ENCODE results near the gene CPXM2. TPM values are rescaled to one million over a fixed set of nuclear protein-coding genes. Genes with fewer than 3 reads are reported as not detected.

Gene CPXM2
- polyA plus RNA-seq, 3 donors, result not detected

DNA sequence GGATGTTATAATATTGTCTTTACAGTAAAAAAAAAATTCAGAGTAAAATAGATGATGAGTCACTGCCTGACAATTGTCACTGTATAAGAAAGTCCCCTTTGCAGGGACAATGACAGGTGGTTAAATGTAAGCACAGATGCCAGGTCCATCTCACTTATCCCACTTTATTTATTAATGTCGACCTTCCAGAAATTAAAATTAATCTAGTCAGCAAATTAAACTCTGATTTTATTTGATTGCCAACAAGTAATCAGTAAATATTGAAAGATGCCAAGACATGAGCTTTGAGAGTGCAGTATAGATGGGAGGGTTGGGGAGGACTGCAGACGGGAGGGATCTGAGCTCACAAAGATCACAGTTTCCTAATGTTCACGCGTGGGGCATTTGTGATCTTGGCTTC lies 50.9 kb downstream of the CPXM2 start:
- H3K36me3 ChIP-seq (replicated peaks in 1 of 2; ENCODE audit: control insufficient read depth in 1 of 2, insufficient read depth in 2 of 2, low read length in 2 of 2), result no peaks in the 10 kb centered on the region
- TF ChIP-seq, protein P1, sequence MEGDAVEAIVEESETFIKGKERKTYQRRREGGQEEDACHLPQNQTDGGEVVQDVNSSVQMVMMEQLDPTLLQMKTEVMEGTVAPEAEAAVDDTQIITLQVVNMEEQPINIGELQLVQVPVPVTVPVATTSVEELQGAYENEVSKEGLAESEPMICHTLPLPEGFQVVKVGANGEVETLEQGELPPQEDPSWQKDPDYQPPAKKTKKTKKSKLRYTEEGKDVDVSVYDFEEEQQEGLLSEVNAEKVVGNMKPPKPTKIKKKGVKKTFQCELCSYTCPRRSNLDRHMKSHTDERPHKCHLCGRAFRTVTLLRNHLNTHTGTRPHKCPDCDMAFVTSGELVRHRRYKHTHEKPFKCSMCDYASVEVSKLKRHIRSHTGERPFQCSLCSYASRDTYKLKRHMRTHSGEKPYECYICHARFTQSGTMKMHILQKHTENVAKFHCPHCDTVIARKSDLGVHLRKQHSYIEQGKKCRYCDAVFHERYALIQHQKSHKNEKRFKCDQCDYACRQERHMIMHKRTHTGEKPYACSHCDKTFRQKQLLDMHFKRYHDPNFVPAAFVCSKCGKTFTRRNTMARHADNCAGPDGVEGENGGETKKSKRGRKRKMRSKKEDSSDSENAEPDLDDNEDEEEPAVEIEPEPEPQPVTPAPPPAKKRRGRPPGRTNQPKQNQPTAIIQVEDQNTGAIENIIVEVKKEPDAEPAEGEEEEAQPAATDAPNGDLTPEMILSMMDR (IDR thresholded peaks at IDR 0.05), result no peak

DNA sequence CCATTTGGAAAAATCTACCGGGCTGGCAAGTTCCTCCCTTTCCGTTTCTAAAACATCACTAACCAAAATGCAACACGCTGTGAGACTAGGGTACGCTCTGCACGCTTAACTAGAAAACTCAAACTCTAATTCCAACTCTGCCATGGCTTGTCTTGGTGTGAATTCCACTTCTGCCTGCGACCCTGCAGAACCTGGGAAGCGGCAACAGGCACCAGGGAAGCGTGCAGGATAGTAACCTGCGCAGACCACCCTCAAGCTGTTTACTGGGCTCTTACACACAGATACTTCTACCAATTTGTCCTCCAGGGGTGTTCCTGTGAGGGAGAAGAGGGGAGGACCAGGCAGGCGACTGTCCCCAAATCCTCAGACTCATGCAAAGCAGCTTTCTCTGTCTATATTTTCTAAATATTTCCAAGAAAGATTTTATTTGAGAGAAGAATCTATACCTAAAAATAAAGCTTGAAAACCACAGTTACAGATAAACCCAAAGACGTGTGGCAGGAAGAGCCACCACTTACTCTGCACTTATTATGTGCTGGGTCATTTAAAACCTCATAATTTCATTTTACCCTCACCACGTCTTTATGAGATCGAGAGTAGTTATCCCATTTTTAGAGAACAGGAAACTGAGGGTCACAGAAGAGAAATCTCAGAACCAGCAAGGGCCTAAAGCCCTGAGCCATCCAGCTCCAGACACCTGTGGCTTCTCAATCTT lies 52.9 kb downstream of the CPXM2 start:
- H3K27me3 Mint-ChIP-seq (ENCODE audit: low read depth in 3 of 3), result peaks cover 10 to 15% (median 12%) of the 10 kb centered on the region in 3 donors
- Histone ChIP-seq H3K4me2 (replicated peaks; ENCODE audit: extremely low read depth, low read length, poor library complexity, severe bottlenecking) (no peak overlapping the region), H4K20me1 (ENCODE audit: insufficient read depth, low read length) (no peaks in the 10 kb centered on the region), H3K9me3 (replicated peaks in 1 of 2; ENCODE audit: control insufficient read depth in 1 of 2, insufficient read depth in 1 of 2, low read length in 2 of 2) (no peaks in the 10 kb centered on the region), H3K4me3 (replicated peaks in 1 of 3; ENCODE audit: low read depth in 2 of 3, low read length in 3 of 3) (no peak overlapping the region), H3K27me3 (ENCODE audit: control insufficient read depth in 2 of 2, insufficient read depth in 2 of 2, low read length in 2 of 2) (no peaks in the 10 kb centered on the region), H3K36me3 (replicated peaks in 1 of 2; ENCODE audit: control insufficient read depth in 1 of 2, insufficient read depth in 2 of 2, low read length in 2 of 2) (no peaks in the 10 kb centered on the region), H2AFZ (ENCODE audit: insufficient read depth, low read depth, low read length, poor library complexity, severe bottlenecking) (no peak overlapping the region), H3K79me2 (ENCODE audit: insufficient read depth, low read length) (no peaks in the 10 kb centered on the region), H3K9ac (ENCODE audit: insufficient read depth, low read length, poor library complexity, severe bottlenecking) (no peak overlapping the region), H3K27ac (ENCODE audit: low read depth in 1 of 2, low read length in 2 of 2) (no peak overlapping the region), H3K4me1 (ENCODE audit: control insufficient read depth in 1 of 2, insufficient read depth in 2 of 2, low read length in 2 of 2) (no peaks in the 10 kb centered on the region)
- no peak overlapping the region for H3K27ac Mint-ChIP-seq
- no peak overlapping the region for H3K4me3 Mint-ChIP-seq
- 84% methylated on average over 6 of the region's 13 CpGs for WGBS (ENCODE audit: insufficient coverage)
- TF ChIP-seq, protein P1 (IDR thresholded peaks at IDR 0.05), result no peak
- DNase-seq, result no peak
- intact Hi-C loops (cut with micrococcal nuclease), result no loop called here
- H3K9me3 Mint-ChIP-seq, result peaks cover 0 to 1% (median 0%) of the 10 kb centered on the region in 7 donors
- H3K36me3 Mint-ChIP-seq, result no peaks in the 10 kb centered on the region
- H3K4me1 Mint-ChIP-seq, result no peaks in the 10 kb centered on the region

More for the DNA sequence above, 50.9 kb downstream of the CPXM2 start:
- H3K9me3 ChIP-seq (replicated peaks in 1 of 2; ENCODE audit: control insufficient read depth in 1 of 2, insufficient read depth in 1 of 2, low read length in 2 of 2), result no peaks in the 10 kb centered on the region
- Mint-ChIP-seq H3K4me1 (no peaks in the 10 kb centered on the region), H3K36me3 (no peaks in the 10 kb centered on the region), H3K4me3 (no peak overlapping the region), H3K27ac (no peak overlapping the region), H3K27me3 (ENCODE audit: low read depth in 3 of 3) (peaks cover 9 to 15% (median 10%) of the 10 kb centered on the region in 3 donors), H3K9me3 (peaks cover 0 to 5% (median 1%) of the 10 kb centered on the region in 7 donors)
- WGBS (ENCODE audit: insufficient coverage), result no CpG with 5 or more reads among the region's 4 CpGs
- H3K4me2 ChIP-seq (replicated peaks; ENCODE audit: extremely low read depth, low read length, poor library complexity, severe bottlenecking), result no peak overlapping the region
- H3K79me2 ChIP-seq (ENCODE audit: insufficient read depth, low read length), result no peaks in the 10 kb centered on the region
- no peak overlapping the region for H3K27ac ChIP-seq (ENCODE audit: low read depth in 1 of 2, low read length in 2 of 2)
- no peak overlapping the region for H3K9ac ChIP-seq (ENCODE audit: insufficient read depth, low read length, poor library complexity, severe bottlenecking)
- DNase-seq, result no peak
- no peak overlapping the region for H3K4me3 ChIP-seq (replicated peaks in 1 of 3; ENCODE audit: low read depth in 2 of 3, low read length in 3 of 3)
- H3K4me1 ChIP-seq (ENCODE audit: control insufficient read depth in 1 of 2, insufficient read depth in 2 of 2, low read length in 2 of 2), result no peaks in the 10 kb centered on the region
- no peaks in the 10 kb centered on the region for H3K27me3 ChIP-seq (ENCODE audit: control insufficient read depth in 2 of 2, insufficient read depth in 2 of 2, low read length in 2 of 2)
- intact Hi-C loops (cut with micrococcal nuclease), result no loop called here
- H2AFZ ChIP-seq (ENCODE audit: insufficient read depth, low read depth, low read length, poor library complexity, severe bottlenecking), result no peak overlapping the region
- no peaks in the 10 kb centered on the region for H4K20me1 ChIP-seq (ENCODE audit: insufficient read depth, low read length)
